Fibroblast of mammary gland (primary cell): Measurements from ENCODE around the gene TNPO2.

Experiments
- DNase-seq: peaks from one replicate; pipeline ENCODE4 v3.0.0-alpha.2; 2010; ENCODE audit warnings: low read depth
- H3K4me3 ChIP-seq: 2 replicates; pipeline ENCODE4 v1.5.1; 2011; ENCODE audit warnings: low read depth, mild to moderate bottlenecking, low read length, moderate library complexity; ENCODE audit not compliant: control insufficient read depth
- TF ChIP-seq, protein P1 (sequence below): conservative IDR thresholded peaks from 2 replicates; pipeline ENCODE4 v1.5.1; 2011; ENCODE audit warnings: low read depth, low read length, inconsistent platforms; ENCODE audit not compliant: control insufficient read depth, insufficient read depth

TNPO2 gene

DNA sequence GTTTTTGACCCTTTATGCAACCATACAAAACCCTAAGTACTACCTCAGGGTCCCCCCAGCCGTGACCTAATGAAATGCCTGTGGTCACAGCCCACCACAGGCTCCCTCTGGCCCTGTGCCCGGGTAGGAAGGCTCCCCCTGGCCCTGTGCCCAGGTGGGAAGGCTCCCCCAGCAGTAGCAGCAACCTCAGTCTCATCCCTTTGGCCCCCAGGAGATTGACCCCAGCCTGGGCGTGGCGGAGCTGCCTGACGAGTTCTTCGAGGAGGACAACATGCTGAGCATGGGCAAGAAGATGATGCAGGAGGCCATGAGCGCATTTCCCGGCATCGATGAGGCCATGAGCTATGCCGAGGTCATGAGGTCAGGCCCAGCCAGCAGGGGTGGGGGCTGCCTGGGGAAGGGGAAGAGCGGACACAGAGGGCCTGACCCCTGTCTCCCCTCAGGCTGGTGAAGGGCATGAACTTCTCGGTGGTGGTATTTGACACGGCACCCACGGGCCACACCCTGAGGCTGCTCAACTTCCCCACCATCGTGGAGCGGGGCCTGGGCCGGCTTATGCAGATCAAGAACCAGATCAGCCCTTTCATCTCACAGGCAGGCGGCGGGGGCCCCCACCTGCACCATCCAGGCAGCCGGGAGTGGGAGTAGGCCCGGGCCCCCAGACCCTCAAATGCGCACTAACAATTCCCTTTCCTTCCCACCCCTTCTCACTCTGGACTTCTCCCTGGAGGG, 21.6 kb upstream of the TNPO2 start:
- no peak for DNase-seq
- TF ChIP-seq, protein P1, sequence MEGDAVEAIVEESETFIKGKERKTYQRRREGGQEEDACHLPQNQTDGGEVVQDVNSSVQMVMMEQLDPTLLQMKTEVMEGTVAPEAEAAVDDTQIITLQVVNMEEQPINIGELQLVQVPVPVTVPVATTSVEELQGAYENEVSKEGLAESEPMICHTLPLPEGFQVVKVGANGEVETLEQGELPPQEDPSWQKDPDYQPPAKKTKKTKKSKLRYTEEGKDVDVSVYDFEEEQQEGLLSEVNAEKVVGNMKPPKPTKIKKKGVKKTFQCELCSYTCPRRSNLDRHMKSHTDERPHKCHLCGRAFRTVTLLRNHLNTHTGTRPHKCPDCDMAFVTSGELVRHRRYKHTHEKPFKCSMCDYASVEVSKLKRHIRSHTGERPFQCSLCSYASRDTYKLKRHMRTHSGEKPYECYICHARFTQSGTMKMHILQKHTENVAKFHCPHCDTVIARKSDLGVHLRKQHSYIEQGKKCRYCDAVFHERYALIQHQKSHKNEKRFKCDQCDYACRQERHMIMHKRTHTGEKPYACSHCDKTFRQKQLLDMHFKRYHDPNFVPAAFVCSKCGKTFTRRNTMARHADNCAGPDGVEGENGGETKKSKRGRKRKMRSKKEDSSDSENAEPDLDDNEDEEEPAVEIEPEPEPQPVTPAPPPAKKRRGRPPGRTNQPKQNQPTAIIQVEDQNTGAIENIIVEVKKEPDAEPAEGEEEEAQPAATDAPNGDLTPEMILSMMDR = no peak
- no peak overlapping the region for H3K4me3 ChIP-seq

DNA sequence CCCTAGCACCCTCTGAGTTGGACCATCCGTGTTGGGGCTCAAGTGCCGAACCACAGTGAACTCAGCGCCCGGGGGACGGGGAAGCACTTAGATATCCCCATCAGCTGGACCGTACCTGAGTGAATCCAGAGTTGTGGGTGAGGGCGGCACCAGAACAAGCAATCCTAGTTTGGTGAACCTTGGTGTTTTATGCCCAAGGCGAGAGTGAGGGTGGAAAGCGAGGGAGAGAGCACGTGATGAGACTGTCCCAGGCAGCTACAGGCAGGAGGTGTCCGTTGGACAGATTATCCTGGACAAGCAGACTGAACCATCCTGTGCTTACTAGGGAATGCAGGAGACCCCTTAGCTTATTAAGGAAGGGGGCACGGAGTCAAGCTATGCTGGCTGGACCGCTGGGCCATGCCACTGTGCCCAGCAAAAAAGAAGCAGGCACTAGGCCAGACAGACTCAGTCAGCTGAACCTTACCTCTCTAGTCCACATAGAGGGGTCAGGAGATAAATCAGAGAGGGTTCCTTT, 14.2 kb upstream of the TNPO2 start:
- TF ChIP-seq, protein P1 = no peak
- peak overlapping the region; percentile 79 for H3K4me3 ChIP-seq
- DNase-seq = no peak

DNA sequence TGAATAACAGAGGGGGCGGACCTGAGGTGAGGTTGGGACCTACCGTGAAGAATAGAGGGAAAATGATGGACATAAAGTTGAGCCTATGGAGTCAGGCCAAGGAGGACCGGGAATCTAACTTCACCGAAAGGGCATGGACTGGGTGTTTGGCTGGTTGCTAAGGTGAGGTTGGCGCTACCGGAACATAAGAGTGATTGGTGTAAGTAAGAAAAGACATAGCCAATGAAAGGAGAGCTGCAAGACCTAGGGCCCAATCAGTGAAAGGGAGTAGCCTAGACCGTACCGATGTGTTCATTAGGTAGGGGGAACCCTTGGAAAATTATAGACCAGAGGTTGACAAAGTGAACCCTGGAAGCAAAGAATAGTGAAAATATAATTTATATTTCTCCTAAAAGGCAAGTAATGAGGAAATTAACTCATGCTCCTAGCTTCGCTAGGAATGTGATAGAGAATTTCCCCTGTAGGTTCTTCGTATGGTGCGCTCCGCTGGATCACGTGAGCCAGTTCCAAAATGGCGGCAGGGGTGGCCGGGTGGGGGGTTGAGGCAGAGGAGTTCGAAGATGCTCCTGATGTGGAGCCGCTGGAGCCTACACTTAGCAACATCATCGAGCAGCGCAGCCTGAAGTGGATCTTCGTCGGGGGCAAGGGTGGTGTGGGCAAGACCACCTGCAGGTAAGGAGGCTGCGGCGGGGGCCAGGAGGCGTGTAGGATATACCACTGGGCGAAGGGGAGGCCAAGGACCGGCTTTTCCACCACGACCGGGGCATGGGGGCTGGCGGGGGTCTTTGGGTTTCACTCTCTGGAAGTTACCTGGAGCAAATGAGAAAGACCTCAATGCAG, 13.5 kb upstream of the TNPO2 start, which contains the start of gene GET3:
Gene GET3 (plus strand): TSS at position 503 of the 840 bp plus-strand sequence. CDS start 9 bp downstream, at position 512.
- TF ChIP-seq, protein P1 = no peak
- peak; percentile 100 for DNase-seq
- H3K4me3 ChIP-seq = peak within 1 kb of the TSS; percentile 79

DNA sequence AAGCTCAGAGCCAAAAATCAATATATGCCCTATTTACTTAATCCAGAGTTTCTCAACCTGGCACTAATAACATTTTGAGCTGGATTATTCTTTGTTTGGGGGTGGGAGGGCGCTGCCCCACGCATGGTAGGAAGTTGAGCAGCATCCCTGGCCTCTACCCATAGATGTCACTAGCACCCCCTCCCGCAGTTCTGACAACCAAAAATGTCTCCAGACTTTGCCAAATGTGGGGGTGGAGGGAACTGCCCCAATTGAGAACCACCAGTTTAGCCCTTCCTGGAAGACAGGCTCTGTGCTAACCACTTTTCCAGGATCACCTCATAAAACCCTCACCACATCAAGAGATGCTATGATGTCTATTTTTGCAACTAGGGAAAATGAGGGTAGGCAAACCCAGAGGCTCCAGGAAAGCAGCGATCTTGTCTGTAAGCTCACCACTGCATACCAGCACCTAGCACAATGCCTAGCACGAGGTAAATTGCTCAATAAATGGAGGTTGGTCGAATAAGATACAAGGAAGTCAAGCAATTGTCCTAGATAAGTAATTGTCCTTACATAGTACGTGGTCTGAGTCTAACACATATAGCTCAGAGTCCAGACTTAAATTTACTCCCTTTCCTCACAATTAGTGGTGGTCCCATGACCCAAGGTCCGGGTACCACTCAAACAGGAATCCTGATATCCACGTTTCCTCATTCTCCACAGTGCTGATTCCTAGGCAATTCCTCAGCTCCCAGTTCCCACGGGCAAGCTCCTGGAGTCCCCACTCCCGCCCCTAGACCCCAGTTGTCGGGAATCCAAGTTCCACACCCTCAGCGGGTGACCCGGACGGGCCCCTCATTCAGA, 9.9 kb upstream of the TNPO2 start:
- peak overlapping the region; percentile 99 for H3K4me3 ChIP-seq
- peak; percentile 74 for DNase-seq
- TF ChIP-seq, protein P1 = peak; percentile 45

DNA sequence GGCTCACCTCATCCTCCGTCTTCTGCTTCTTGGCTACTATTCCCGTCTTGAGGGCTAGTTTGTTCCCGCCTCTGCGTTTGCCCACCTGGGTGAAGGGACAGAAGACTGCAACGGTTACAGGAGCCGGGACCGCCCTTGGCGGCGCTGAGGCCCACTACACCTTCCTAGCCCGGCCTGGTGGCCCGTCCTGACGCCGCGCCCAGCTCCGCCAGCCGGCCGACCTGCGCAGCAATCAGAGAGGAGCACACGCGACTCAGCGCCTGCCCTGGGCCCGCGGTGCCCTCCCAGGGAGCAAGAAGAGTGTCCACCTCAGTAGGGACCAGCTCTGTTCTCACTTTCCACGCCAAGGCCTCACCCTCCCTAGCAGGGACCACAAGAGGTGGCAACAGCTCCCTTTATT, 7.6 kb upstream of the TNPO2 start:
- TF ChIP-seq, protein P1 = no peak
- H3K4me3 ChIP-seq = no peak overlapping the region
- no peak for DNase-seq

DNA sequence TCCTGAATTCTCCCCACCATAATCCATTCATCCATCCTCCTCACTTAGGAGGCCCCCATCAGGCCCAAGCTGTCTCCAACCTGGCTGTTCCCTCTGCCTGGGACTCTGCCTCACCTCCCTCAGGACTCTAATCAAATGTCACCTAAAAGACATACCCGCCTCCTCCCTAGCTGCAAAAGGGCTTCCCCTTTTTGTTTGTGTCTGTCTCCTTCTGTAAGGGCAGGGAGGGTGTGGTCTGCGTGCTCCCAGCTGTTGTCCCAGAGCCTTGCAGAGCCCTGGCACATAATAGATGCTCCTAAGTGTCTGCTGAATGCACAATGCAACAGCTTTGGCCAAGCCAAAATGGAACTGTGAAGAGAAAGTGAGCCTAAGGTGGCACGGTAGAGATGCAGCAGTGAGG, 6.3 kb upstream of the TNPO2 start:
- no peak overlapping the region for H3K4me3 ChIP-seq
- TF ChIP-seq, protein P1 = no peak
- no peak for DNase-seq
